ENCODE results near the gene GGA2.
"Not testable (repeated sequence)": the region's sequence is repeated elsewhere in the genome, so short reads cannot be mapped to it uniquely, and the experiment has no call there.

The GGA2 gene, protein sequence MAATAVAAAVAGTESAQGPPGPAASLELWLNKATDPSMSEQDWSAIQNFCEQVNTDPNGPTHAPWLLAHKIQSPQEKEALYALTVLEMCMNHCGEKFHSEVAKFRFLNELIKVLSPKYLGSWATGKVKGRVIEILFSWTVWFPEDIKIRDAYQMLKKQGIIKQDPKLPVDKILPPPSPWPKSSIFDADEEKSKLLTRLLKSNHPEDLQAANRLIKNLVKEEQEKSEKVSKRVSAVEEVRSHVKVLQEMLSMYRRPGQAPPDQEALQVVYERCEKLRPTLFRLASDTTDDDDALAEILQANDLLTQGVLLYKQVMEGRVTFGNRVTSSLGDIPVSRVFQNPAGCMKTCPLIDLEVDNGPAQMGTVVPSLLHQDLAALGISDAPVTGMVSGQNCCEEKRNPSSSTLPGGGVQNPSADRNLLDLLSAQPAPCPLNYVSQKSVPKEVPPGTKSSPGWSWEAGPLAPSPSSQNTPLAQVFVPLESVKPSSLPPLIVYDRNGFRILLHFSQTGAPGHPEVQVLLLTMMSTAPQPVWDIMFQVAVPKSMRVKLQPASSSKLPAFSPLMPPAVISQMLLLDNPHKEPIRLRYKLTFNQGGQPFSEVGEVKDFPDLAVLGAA

DNA sequence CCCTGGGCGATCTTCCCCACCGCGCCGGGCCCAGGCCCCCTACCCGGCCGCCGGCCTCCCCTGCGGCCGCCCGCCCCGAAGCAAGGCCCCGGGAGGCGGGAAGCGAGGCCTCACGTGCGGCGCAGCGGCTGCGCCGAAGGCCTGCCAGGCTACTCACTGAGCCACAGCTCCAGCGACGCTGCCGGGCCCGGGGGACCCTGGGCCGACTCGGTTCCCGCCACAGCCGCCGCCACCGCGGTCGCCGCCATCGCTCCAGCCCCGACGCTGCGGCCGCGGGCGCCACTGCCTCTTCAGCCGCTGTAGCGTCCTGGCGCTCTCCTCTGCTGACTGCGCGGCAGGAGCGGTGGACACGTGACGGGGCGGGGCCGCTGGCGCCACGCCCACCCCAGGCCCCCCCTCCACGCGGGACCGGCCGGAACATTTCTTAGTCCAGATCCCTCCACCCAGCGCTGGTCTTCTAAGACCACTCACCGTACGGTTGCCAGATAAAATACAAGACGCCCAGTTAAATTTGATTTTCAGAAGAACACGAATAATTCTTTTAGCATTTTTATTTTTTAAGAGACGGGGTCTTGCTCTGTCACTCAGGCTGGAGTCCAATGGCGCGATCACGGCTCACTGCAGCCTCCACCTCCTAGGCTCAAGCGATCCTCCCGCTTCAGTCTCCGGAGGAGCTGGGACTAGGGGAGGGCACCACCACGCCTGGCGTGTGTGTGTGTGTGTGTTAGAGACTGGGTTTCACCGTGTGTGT, at the start of gene GGA2:
Gene GGA2 (minus strand): TSS at position 331 of the 751 bp plus-strand sequence. CDS start 83 bp downstream, at position 248.
- DNase-seq: peak; percentile 78 to 93 (median 85)

DNA sequence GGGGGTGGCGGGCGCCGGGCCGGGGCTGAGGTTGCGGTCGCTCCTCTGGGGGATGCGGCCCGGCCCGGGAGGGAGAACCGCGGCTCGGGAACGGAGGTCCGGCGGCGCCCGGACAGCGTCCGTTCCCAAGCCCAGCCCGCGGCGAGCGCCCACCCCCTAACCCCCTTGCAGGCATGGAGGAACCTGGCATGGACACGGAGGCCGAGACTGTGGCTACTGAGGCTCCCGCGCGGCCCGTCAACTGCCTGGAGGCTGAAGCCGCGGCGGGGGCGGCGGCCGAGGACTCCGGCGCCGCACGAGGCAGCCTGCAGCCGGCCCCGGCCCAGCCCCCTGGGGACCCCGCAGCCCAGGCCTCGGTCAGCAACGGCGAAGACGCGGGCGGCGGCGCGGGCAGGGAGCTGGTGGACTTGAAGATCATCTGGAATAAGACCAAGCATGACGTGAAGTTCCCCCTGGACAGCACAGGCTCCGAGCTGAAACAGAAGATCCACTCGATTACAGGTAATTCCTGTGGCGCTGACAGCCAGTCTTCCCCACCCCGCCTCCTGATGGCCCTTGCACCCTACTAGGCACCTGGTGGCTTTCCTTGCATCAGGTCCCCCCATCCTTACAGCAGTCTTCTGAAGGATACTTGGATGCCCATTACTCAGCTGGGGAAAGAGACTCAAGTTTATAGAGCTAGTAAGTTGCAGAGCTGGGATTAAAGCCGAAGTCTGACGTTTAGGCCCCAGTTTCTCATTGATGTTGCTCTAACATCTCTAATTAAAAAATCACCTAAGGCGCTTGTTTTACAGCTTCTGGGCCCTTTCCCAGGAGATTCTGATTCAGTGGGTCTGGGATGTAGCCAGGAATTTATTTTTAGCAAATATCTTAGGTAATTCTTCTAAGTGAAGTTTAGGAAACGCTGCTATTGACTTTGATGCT, 47.7 kb upstream of the GGA2 start:
- DNase-seq: peak in 1 of 3 donors; percentile 66

DNA sequence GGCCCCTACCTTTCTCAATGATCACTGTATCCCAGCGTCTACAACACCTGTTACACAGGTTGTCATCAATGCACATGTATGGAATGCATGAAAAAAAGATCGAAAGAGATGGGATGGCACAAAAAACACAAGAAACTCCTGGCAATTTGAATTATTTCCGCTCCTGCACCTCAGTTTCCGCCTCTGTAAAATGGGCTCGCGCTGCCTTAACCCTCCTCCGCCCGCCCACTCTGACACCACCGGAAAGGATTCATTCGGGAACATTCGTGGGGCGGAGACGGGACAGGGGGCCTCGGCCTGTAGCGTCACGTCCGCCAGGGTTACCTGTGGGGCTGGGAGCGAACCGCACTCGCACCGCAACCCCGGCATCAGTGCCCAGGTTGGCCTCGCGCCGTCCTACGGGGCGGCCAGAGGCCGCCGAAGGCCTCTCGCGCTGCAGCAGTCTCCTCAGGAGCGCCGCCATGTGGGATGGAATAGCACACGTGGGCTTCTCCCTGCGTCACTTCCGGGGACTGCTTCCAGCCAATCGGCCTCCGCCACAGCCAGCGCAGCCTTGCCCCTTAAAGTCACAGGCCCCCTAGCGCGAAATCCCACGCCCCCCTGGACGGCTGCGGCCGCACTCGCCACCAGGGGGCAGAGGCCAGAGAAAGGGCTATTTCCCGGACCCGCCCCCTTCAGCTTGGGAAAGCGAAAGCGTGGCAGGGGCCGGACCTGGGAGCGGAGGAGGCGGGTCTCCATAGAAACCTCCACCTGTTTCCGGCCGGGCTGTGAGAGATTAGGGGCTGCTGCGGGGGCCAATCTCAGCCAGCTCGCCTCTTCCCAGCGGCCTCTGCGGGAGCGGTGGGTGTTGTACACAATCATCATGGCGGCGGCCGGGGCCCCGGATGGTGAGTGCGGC, 46.8 kb upstream of the GGA2 start, which contains the start of the genes EARS2 and UBFD1:
Gene EARS2 (minus strand): TSS at position 470 of the 898 bp plus-strand sequence. CDS start 7 bp downstream, at position 463.
Gene UBFD1 (plus strand): TSS at position 847 of the 898 bp plus-strand sequence. CDS start 16 bp downstream, at position 863.
- DNase-seq: peak; percentile 98 to 99 (median 99)

DNA sequence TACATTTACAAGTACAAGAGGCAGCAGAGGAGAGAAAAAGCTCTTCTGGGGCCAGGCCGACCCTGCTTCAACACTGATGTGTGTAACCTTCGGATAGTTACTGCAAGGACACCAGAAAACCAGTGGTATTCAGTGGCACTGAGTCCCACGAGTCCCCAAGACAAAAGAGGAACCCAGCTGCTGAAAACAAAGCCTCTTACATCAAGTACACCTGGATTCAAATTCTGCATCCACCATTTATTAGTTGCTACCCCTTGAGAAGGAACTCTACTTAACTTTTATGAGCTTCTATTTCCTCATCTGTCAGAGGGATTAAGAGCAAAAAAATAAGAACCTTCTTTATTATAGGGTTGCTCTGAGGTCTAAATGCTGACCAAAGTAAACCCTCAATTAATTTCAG, 44.2 kb upstream of the GGA2 start:
- no peak for DNase-seq

DNA sequence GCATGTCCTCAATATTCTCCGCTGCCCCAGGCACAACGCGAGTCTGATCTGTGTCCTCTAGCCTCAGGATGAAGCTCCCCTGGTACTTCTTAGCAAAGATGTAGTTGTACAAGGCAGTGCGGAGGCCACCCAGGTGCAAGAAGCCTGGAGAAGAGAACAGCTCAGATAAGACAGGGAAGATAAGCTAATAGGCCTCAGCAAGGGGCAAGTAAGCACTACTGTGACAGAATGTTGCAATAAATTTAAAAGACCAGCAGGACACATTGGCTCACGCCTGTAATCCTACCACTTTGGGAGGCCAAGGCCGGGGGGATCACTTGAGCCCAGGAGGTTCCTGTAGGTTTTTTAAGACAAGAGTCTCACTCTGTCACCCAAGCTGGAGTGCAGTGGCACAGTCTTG, 41.9 kb upstream of the GGA2 start:
- no peak for DNase-seq

DNA sequence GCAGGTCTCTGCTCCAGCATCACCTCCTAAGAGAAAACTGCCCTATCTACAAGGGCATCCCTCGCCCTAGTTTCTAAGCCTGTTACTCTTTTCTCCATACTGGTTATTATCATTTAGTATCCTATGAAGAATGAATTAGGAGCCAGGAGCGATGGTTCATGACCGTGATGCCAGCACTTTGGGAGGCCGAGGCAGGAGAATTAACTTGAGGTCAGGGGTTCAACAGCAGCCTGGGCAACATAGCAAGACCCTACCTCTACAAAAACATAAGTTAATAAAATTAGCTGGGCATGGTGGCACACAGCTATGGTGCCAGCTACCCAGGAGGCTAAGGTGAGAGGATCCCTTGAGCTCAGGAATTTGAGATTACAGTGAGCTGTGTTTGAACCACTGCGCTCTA, 39.6 kb upstream of the GGA2 start:
- DNase-seq: no peak

DNA sequence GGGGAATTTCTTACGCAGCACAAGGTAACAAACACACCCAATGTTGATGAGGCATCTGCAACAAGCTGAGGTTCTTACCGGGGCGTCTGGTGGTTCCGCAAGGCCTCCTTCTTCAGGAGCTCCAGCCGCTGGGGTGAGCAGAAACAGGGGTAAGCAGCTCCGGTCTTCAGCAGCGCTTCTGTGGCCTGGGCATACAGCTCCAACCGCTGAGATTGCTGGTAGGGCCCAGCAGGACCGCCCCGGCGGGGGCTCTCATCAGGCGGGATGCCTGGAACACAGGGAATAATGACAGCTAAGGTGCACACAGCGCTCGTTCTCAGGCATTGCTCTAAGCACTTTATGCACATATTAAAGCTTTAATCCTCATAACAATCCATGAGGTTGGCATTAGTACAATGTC, 34.1 kb upstream of the GGA2 start:
- DNase-seq: no peak

DNA sequence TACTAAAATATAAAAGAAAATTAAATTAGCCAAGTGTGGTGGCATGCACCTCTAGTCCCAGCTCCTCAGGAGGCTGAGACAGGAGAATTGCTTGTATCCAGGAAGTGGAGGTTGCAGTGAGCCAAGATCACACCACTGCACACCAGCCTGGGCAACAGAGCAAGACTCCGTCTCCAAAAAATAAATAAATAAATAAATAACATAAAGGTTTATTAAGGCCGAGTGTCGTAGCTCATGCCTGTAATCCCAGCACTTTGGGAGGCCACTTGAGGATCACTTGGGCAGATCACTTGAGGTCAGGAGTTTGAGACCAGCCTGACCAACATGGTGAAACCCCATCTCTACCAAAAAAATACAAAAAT, 30.5 kb upstream of the GGA2 start:
- DNase-seq: not testable (repeated sequence)

DNA sequence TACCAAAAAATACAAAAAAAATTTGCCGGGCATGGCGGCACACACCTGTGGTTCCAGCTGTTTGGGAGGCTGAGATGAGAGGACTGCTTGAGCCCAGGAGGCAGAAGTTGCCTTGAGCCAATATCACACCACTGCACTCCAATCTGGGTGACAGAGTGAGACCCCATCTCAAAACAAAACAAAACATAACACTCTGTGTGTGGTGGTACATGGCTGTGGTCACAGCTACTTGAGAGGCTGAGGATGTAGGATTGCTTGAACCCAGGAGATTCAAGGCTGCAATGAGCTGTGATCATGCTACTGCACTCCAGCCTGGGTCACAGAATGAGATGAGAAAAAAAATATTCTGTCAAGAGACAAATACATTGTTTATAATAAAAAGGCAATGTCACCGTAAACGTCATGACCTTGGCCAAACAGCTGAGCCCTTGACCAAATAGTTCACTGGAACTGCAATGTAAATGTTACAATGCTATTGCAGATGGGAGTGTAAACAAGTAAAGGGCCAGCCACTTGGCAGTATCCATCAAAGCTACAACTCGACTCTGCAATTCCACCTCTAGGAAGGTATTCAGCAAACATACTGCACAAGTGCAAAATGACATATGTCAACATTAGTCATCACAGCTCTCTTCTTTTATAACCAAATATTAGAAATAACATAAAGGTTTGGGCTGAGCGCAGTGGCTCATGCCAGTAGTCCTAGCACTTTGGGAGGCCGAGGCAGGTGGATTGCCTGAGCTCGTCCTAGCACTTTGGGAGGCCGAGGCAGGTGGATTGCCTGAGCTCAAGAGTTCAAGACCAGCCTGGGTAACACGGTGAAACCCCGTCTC, 29.9 kb upstream of the GGA2 start:
- DNase-seq: no peak

DNA sequence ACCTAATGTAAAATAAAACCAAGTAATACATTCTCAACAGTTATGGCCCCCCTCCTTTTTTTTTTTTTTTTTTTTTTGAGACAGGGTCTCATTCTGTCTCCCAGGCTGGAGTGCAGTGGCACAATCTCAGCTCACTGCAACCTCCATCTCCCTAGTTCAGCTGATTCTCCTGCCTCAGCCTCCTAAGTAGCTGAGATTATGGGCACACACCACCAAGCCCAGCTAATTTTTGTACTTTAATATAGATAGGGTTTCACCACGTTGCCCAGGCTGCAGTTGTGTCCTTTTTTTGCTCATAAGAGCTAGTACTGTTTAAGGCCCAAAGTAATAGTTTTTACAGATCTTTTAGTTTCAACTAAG, 28.6 kb upstream of the GGA2 start:
- no peak for DNase-seq

DNA sequence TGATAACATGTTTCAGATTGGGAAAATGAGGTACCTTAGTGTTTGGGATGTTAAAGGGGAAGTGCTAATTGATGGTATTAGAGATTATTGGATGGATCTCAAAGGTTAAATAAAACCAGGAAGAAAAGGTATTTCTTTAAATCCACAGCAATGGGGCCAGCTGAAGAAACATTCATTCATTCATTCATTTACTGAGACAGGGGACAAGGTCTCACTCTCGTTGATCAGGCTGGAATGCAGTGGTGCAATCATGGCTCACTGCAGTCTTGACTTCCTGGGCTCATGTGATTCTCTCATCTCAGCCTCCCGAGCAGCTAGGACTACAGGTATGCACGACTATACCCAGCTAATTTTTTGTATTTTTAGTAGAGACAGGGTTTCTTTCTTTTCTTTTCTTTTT, 27.1 kb upstream of the GGA2 start:
- no peak for DNase-seq

DNA sequence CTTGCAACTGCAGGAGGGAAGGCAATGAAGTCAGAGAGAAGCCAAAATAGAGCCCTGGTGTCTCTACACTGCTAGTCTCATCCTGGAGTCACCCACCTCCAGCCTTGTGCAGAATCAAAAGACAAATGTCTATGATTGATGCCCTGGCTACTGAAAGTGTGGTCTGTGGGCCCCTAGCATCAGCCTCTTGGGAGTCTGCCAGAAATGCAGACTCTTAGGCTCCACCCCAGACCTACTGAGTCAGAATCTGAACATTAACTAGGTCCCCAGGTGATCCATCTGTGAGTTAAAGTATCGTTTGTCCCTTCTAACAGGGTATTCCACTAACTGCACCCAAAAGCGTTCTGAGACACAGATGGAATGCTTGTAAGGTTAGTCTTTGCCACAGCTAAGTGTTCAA, 25.6 kb upstream of the GGA2 start:
- no peak for DNase-seq

DNA sequence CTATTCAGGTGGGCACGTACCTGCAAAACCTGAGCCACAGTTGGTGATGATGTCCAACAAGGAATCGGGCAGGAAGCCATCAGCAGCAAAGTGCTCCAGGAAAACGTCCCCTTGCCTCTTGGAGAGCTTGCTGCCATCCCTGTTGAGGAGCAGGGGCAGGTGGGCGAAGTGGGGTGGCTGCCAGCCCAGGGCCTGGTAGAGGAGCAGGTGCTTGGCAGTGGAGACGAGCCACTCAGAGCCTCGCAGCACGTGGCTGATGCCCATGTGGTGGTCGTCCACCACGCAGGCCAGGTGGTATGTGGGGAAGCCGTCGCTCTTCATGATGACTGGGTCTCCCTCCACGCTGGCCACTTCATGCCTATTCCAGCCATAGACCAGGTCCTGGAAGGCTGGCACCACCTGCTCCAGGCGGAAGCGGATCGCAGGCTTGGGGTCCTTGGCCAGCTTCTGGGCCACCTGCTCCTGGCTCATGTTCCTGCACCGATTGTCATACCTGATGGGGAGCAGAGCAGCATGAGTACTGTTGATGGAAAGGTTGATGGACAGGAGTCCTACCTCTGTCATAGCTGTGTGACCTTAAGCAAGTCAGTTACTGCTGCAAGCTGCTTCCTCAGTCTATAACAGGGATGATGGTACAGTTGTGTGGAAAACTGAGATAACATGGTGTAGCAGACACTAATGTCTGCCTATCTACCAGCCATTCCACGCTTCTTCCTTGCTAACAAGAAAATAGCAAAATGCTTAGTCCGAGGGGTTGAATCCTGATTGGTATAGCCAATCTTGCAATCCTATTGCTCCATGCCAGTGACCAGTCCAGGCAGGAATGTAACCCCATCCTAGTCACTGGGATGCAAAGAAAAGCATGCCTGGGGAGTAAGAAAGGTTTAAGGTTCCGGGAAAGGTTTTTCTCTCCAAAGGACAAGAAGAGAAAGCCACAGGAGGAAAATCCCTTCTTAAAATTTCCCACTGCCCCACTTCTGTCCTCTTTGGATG, 24.9 kb upstream of the GGA2 start:
- no peak for DNase-seq

DNA sequence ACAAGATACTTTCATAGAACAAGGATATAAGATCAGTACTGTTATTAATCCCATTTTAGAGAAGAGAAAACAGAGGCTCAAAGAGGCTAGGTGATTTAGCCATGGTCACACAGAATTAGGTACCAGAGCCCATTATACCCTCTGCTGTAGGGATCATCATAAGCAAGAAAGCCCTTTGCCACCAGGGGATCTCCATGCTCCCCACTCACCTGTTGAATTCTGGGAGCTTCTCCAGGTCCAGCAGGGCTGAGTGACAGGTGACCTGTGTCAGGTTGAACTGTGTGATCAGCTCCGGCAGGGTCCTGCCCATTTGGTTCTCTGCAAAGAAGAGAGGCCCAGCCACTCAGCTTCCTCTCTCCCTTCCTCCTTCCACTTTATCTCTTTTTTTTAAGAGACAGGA, 22.2 kb upstream of the GGA2 start:
- DNase-seq: no peak

DNA sequence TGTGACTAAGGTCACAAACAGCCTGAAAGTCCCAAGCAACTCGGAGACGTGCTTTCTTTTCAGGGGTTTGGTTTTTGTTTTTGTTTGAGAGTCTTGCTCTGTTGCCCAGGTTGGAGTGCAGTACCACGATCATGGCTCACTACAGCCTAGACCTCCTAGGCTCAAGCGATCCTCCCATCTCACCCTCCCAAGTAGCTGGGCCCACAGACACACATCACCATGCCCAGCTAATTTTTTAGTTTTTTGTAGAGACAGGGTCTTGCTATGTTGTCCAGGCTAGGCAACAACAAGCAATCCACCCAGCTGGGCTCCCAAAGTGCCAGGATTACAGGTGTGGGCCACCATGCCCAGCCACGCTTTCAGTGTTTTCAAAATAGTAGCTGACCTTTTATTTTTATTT, 19.8 kb upstream of the GGA2 start:
- no peak for DNase-seq

DNA sequence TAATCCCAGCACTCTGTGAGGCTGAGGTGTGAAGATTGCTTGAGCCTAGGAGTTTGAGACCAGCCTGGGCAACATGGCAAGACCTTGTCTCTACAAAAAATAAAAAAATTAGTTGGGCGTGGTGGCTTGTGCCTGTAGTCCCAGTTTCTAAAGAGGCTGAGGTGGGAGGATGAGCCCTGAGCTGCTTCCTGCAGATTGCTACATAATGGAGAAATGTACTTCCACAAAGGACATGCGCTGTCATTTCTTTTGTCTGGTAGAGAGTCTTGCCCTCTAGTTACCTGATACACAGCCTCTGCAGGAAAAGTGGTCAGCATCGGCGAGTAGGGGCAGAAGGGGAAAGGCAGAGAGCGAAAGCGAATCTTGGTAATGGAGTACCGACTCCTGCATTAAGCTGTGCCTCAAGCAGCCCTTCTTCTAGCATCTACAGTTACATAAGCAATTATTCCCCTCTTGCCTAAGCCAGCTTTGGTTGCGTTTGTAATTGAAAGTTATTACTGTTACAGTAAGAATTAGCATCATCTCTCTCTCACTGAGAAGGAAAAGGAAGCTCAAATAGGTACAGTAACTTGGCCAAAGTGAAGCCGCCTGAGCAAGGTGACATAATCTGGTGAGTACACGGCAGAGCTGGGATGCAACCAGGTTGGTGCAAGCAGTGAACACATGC, 18.5 kb upstream of the GGA2 start:
- peak; percentile 58 to 62 (median 60) for DNase-seq

DNA sequence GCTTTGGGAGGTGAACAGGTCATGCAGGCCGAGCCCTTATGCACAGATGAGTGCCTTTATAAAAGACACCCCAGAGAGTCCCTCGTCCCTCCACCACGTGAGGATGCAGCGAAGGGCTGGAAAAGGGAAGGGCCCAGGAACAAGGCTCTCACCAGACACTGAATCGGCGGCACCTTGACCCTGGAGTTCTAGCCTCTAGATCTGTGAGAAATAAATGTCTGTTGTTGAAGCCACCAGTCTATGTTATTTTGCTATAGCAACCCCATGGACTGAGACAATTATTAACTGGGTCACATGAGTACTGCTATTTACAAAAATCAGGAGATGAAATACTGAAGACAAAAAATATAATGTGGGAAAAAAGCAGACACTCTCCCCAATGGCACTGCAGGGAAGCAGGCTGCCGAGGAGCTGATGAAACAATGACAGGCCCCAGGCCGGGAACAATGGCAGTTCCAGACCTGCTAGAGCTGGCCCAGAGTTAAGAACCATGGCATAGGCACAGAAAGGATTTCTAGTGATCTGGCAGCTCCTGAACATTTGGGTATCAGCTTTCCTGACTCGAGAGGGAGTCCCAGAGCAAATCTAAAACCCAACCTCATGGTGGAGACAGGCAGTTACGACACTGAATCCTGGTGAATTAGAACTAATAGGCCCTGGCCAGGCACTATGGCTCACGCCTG, 17.8 kb upstream of the GGA2 start:
- DNase-seq: no peak

DNA sequence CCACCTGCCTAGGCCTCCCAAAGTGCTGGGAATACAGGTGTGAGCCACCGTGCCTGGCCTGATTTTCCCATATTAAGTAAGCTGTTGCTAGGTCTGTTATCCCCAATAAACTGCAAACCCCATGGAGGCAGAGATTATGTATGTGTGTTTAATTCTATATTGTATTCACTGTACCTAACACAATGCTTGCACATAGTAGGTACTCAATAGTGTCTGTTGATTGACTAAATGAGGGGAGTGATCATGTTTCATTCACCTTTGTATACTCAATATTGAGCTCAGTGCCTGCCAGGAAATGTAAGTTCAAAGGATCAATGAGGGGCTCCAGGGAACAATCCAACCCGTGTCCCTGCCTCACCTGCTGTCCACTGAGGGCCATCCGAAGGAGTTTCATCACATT, 14.6 kb upstream of the GGA2 start:
- DNase-seq: no peak

Data from suppressor macrophage treated with lipopolysaccharide for 1 hour (primary cell).